ENCODE results near the gene PMF1.
"Not testable (repeated sequence)": the region's sequence is repeated elsewhere in the genome, so short reads cannot be mapped to it uniquely, and the experiment has no call there.

PMF1 gene

GRCh38 chr1:156212833-156213643 lies at the start of gene PMF1:
Gene PMF1, plus strand, starts transcription at chr1:156213007. Its CDS starts 9 bp downstream, at chr1:156213016.
- peak; percentile 84 to 100 (median 96) for DNase-seq

GRCh38 chr1:156163712-156164111 lies 49.1 kb upstream of the PMF1 start:
- DNase-seq, result no peak

GRCh38 chr1:156164125-156164831 lies 48.5 kb upstream of the PMF1 start:
- no peak for DNase-seq

- DNase-seq, result no peak
Observed at GRCh38 chr1:156165083-156165482, 47.7 kb upstream of the PMF1 start.

GRCh38 chr1:156167536-156167935 lies 45.3 kb upstream of the PMF1 start:
- no peak for DNase-seq

- no peak for DNase-seq
Observed at GRCh38 chr1:156172696-156173470, 39.9 kb upstream of the PMF1 start.

GRCh38 chr1:156176610-156177210 lies 36.1 kb upstream of the PMF1 start:
- DNase-seq, result no peak

GRCh38 chr1:156177919-156178654 lies 34.7 kb upstream of the PMF1 start:
- peak in 7 of 56 donors; percentile 17 to 37 (median 21) for DNase-seq

GRCh38 chr1:156180471-156180870 lies 32.3 kb upstream of the PMF1 start:
- DNase-seq, result no peak

- not testable (repeated sequence) for DNase-seq
Observed at GRCh38 chr1:156181391-156181924, 31.3 kb upstream of the PMF1 start.

- DNase-seq, result not testable (repeated sequence)
Observed at GRCh38 chr1:156182010-156182779, 30.6 kb upstream of the PMF1 start.

- not testable (repeated sequence) for DNase-seq
Observed at GRCh38 chr1:156186347-156187177, 26.2 kb upstream of the PMF1 start.

GRCh38 chr1:156190265-156190664 lies 22.5 kb upstream of the PMF1 start:
- DNase-seq, result not testable (repeated sequence)

- DNase-seq, result peak in 2 of 56 donors; percentile 1 to 5
Observed at GRCh38 chr1:156191292-156191964, 21.4 kb upstream of the PMF1 start.

- DNase-seq, result no peak
Observed at GRCh38 chr1:156193208-156193487, 19.7 kb upstream of the PMF1 start.

- peak; percentile 70 to 99 (median 96) for DNase-seq
Observed at GRCh38 chr1:156193488-156194299, 19.1 kb upstream of the PMF1 start, which contains the start of gene SLC25A44. Gene SLC25A44, plus strand, starts transcription at chr1:156194104. Its CDS starts 5,744 bp downstream, at chr1:156199848.

GRCh38 chr1:156194300-156194652 lies 18.5 kb upstream of the PMF1 start:
- DNase-seq, result peak in 13 of 56 donors; percentile 19 to 73 (median 54)

All from amygdala (tissue), 56 donors.